ENCODE measurements around the gene NAT14. TPM values are rescaled to one million over a fixed set of nuclear protein-coding genes. Genes with fewer than 3 reads are reported as not detected.

Gene NAT14
- total RNA-seq, 1 donor from 2014 or later: 58.2 TPM

GRCh38 chr19:55504981-55505380 lies 20.0 kb downstream of the NAT14 start:
- H3K27ac Mint-ChIP-seq (ENCODE audit: unreplicated experiment): no peak overlapping the region
- no peak for DNase-seq (ENCODE audit: extremely low spot score, unreplicated experiment)
- H3K4me3 Mint-ChIP-seq (ENCODE audit: unreplicated experiment): no peak overlapping the region
- H3K27me3 Mint-ChIP-seq (ENCODE audit: unreplicated experiment): no peaks in the 10 kb centered on the region
- no peaks in the 10 kb centered on the region for H3K9me3 Mint-ChIP-seq (ENCODE audit: unreplicated experiment)
- no peaks in the 10 kb centered on the region for H3K36me3 Mint-ChIP-seq (ENCODE audit: unreplicated experiment)
- peaks cover 5% of the 10 kb centered on the region for H3K4me1 Mint-ChIP-seq (ENCODE audit: unreplicated experiment)
- TF ChIP-seq CTCF (IDR thresholded peaks at IDR 0.05): no peak

- DNase-seq (ENCODE audit: extremely low spot score, unreplicated experiment): no peak
- no peak for TF ChIP-seq CTCF (IDR thresholded peaks at IDR 0.05)
- Mint-ChIP-seq H3K4me1 (ENCODE audit: unreplicated experiment) (peaks cover 5% of the 10 kb centered on the region), H3K27ac (ENCODE audit: unreplicated experiment) (peak overlapping the region; percentile 41), H3K27me3 (ENCODE audit: unreplicated experiment) (no peaks in the 10 kb centered on the region), H3K4me3 (ENCODE audit: unreplicated experiment) (no peak overlapping the region), H3K36me3 (ENCODE audit: unreplicated experiment) (no peaks in the 10 kb centered on the region), H3K9me3 (ENCODE audit: unreplicated experiment) (no peaks in the 10 kb centered on the region)
Observed at GRCh38 chr19:55508120-55508519, 23.1 kb downstream of the NAT14 start.

- peaks cover 8% of the 10 kb centered on the region for H3K4me1 Mint-ChIP-seq (ENCODE audit: unreplicated experiment)
- TF ChIP-seq CTCF (IDR thresholded peaks at IDR 0.05): peak; percentile 87
- peak overlapping the region; percentile 70 for H3K4me3 Mint-ChIP-seq (ENCODE audit: unreplicated experiment)
- H3K27ac Mint-ChIP-seq (ENCODE audit: unreplicated experiment): peak overlapping the region; percentile 86
- H3K9me3 Mint-ChIP-seq (ENCODE audit: unreplicated experiment): no peaks in the 10 kb centered on the region
- H3K27me3 Mint-ChIP-seq (ENCODE audit: unreplicated experiment): no peaks in the 10 kb centered on the region
- no peaks in the 10 kb centered on the region for H3K36me3 Mint-ChIP-seq (ENCODE audit: unreplicated experiment)
- DNase-seq (ENCODE audit: extremely low spot score, unreplicated experiment): peak; percentile 97
Observed at GRCh38 chr19:55516878-55517620, 32.1 kb downstream of the NAT14 start.

- Mint-ChIP-seq H3K4me3 (ENCODE audit: unreplicated experiment) (no peak overlapping the region), H3K36me3 (ENCODE audit: unreplicated experiment) (no peaks in the 10 kb centered on the region), H3K27ac (ENCODE audit: unreplicated experiment) (no peak overlapping the region), H3K4me1 (ENCODE audit: unreplicated experiment) (peaks cover 8% of the 10 kb centered on the region), H3K9me3 (ENCODE audit: unreplicated experiment) (no peaks in the 10 kb centered on the region), H3K27me3 (ENCODE audit: unreplicated experiment) (no peaks in the 10 kb centered on the region)
- no peak for TF ChIP-seq CTCF (IDR thresholded peaks at IDR 0.05)
- no peak for DNase-seq (ENCODE audit: extremely low spot score, unreplicated experiment)
Observed at GRCh38 chr19:55519451-55520311, 34.7 kb downstream of the NAT14 start.

GRCh38 chr19:55520691-55521292 lies 35.8 kb downstream of the NAT14 start:
- no peak for DNase-seq (ENCODE audit: extremely low spot score, unreplicated experiment)
- no peak for TF ChIP-seq CTCF (IDR thresholded peaks at IDR 0.05)
- H3K27me3 Mint-ChIP-seq (ENCODE audit: unreplicated experiment): no peaks in the 10 kb centered on the region
- no peak overlapping the region for H3K27ac Mint-ChIP-seq (ENCODE audit: unreplicated experiment)
- H3K9me3 Mint-ChIP-seq (ENCODE audit: unreplicated experiment): no peaks in the 10 kb centered on the region
- peaks cover 10% of the 10 kb centered on the region for H3K4me1 Mint-ChIP-seq (ENCODE audit: unreplicated experiment)
- no peak overlapping the region for H3K4me3 Mint-ChIP-seq (ENCODE audit: unreplicated experiment)
- no peaks in the 10 kb centered on the region for H3K36me3 Mint-ChIP-seq (ENCODE audit: unreplicated experiment)
